Gastroesophageal sphincter (tissue), 3 donors: ENCODE data around the gene SPINK4.
A peak's percentile ranks its signal among the peaks of the same experiment; 100 is the strongest.

Source experiments
- EP300 ChIP-seq: sonication (generic); formaldehyde crosslinking; IDR thresholded peaks from one replicate; pipeline ENCODE4 v1.6.1; 2017; ENCODE audit warnings: antibody characterized with exemption, mild to moderate bottlenecking
- POLR2A ChIP-seq, 2 donors: fragments of 450-650 bp; IDR thresholded peaks; one replicate each; pipeline ENCODE4 v1.6.1; 2017; ENCODE audit warnings: antibody characterized with exemption in 2 of 2, mild to moderate bottlenecking in 2 of 2, moderate library complexity in 1 of 2
- POLR2AphosphoS5 ChIP-seq: sonication (generic); formaldehyde crosslinking; IDR thresholded peaks from one replicate; pipeline ENCODE4 v1.6.1; 2017; ENCODE audit warnings: antibody characterized with exemption
- TF ChIP-seq, protein P1 (sequence below), 4 experiments: fragments of 200-600 bp in 2 of 4; fragments of 450-650 bp in 2 of 4; sonication (generic) in 1 of 4; IDR thresholded peaks; one replicate each; pipeline ENCODE4 v1.5.1; 2017 to 2019; ENCODE audit warnings: antibody characterized with exemption in 4 of 4, mild to moderate bottlenecking in 2 of 4, moderate library complexity in 2 of 4

DNA sequence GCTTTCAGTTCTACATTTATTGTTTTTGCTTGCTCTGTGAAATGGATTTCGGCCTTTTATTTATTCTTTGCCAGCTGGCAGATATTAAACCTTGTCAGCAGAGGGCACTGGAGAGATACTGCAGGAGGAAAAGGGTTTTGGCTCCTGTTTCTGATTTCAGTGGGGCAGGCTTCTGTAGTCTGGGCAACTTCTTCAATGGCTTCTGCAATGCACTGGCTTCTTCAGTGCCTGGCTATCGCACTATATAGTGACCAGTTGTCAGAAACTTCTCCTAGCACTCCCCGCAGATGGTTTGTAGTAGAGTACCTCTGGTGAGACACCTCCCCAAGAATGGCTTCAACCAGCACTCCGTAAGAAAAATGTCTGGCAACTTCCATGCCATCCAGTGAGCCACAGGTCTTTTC is 47.1 kb downstream of the SPINK4 start:
- TF ChIP-seq POLR2AphosphoS5 (peak; percentile 35), EP300 (no peak), POLR2A (IDR thresholded peaks at IDR 0.05) (no peak)
- TF ChIP-seq, protein P1, sequence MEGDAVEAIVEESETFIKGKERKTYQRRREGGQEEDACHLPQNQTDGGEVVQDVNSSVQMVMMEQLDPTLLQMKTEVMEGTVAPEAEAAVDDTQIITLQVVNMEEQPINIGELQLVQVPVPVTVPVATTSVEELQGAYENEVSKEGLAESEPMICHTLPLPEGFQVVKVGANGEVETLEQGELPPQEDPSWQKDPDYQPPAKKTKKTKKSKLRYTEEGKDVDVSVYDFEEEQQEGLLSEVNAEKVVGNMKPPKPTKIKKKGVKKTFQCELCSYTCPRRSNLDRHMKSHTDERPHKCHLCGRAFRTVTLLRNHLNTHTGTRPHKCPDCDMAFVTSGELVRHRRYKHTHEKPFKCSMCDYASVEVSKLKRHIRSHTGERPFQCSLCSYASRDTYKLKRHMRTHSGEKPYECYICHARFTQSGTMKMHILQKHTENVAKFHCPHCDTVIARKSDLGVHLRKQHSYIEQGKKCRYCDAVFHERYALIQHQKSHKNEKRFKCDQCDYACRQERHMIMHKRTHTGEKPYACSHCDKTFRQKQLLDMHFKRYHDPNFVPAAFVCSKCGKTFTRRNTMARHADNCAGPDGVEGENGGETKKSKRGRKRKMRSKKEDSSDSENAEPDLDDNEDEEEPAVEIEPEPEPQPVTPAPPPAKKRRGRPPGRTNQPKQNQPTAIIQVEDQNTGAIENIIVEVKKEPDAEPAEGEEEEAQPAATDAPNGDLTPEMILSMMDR (IDR thresholded peaks at IDR 0.05) = peak; percentile 61 to 78 (median 70)
